ENCODE measurements around the gene SDCBP2. TPM values are rescaled to one million over a fixed set of nuclear protein-coding genes. Genes with fewer than 3 reads are reported as not detected.
A peak's percentile ranks its signal among the peaks of the same experiment; 100 is the strongest.

SDCBP2 gene
- total RNA-seq, 1 donor from 2014 or later: 1.6 TPM

GRCh38 chr20:1287787-1288569 is 41.0 kb downstream of the SDCBP2 start:
- H3K27ac ChIP-seq: no peak overlapping the region
- no peaks in the 10 kb centered on the region for H3K27me3 Mint-ChIP-seq (ENCODE audit: insufficient read depth, low read depth)
- H3K9me3 ChIP-seq (ENCODE audit: low read depth): no peaks in the 10 kb centered on the region
- no peak overlapping the region for H3K4me3 ChIP-seq
- peaks cover 12% of the 10 kb centered on the region for H3K4me1 Mint-ChIP-seq
- no peak overlapping the region for H2AFZ ChIP-seq (replicated peaks)
- no peaks in the 10 kb centered on the region for H4K20me1 ChIP-seq (ENCODE audit: low read depth)
- peaks cover 10% of the 10 kb centered on the region for H3F3A ChIP-seq (ENCODE audit: low read depth)
- no peak for TF ChIP-seq EZH2phosphoT487 (IDR thresholded peaks at IDR 0.05)
- TF ChIP-seq, protein P1, sequence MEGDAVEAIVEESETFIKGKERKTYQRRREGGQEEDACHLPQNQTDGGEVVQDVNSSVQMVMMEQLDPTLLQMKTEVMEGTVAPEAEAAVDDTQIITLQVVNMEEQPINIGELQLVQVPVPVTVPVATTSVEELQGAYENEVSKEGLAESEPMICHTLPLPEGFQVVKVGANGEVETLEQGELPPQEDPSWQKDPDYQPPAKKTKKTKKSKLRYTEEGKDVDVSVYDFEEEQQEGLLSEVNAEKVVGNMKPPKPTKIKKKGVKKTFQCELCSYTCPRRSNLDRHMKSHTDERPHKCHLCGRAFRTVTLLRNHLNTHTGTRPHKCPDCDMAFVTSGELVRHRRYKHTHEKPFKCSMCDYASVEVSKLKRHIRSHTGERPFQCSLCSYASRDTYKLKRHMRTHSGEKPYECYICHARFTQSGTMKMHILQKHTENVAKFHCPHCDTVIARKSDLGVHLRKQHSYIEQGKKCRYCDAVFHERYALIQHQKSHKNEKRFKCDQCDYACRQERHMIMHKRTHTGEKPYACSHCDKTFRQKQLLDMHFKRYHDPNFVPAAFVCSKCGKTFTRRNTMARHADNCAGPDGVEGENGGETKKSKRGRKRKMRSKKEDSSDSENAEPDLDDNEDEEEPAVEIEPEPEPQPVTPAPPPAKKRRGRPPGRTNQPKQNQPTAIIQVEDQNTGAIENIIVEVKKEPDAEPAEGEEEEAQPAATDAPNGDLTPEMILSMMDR (IDR thresholded peaks at IDR 0.05): no peak
- no peak for TF ChIP-seq EZH2 (IDR thresholded peaks at IDR 0.05)
- H3K36me3 Mint-ChIP-seq: no peaks in the 10 kb centered on the region
- peaks cover 32% of the 10 kb centered on the region for H3K4me1 ChIP-seq
- no peak overlapping the region for H3K9ac ChIP-seq
- H3K4me3 Mint-ChIP-seq: no peak overlapping the region
- H3K27me3 ChIP-seq: no peaks in the 10 kb centered on the region
- no peaks in the 10 kb centered on the region for H3K79me2 ChIP-seq (ENCODE audit: low read depth)
- no peaks in the 10 kb centered on the region for H3K9me3 Mint-ChIP-seq
- H3K4me2 ChIP-seq: no peak overlapping the region
- no peak for DNase-seq (ENCODE audit: low spot score)
- H3K27ac Mint-ChIP-seq: no peak overlapping the region
- no peaks in the 10 kb centered on the region for H3K36me3 ChIP-seq

- no peak overlapping the region for H3K4me2 ChIP-seq
- H3K4me1 ChIP-seq: peaks cover 35% of the 10 kb centered on the region
- Mint-ChIP-seq H3K9me3 (no peaks in the 10 kb centered on the region), H3K4me1 (peaks cover 8% of the 10 kb centered on the region), H3K4me3 (no peak overlapping the region), H3K27me3 (ENCODE audit: insufficient read depth, low read depth) (no peaks in the 10 kb centered on the region), H3K27ac (no peak overlapping the region), H3K36me3 (no peaks in the 10 kb centered on the region)
- DNase-seq (ENCODE audit: low spot score): no peak
- H3K4me3 ChIP-seq: no peak overlapping the region
- H4K20me1 ChIP-seq (ENCODE audit: low read depth): no peaks in the 10 kb centered on the region
- no peaks in the 10 kb centered on the region for H3K27me3 ChIP-seq
- TF ChIP-seq EZH2phosphoT487 (IDR thresholded peaks at IDR 0.05) (no peak), EZH2 (IDR thresholded peaks at IDR 0.05) (no peak)
- TF ChIP-seq, protein P1 (IDR thresholded peaks at IDR 0.05): no peak
- no peak overlapping the region for H3K9ac ChIP-seq
- H3F3A ChIP-seq (ENCODE audit: low read depth): peaks cover 10% of the 10 kb centered on the region
- no peaks in the 10 kb centered on the region for H3K79me2 ChIP-seq (ENCODE audit: low read depth)
- no peaks in the 10 kb centered on the region for H3K9me3 ChIP-seq (ENCODE audit: low read depth)
- no peak overlapping the region for H3K27ac ChIP-seq
- H3K36me3 ChIP-seq: no peaks in the 10 kb centered on the region
- no peak overlapping the region for H2AFZ ChIP-seq (replicated peaks)
These were observed 41.6 kb downstream of the SDCBP2 start for GRCh38 chr20:1287306-1287705.

GRCh38 chr20:1286267-1287024 is 42.5 kb downstream of the SDCBP2 start:
- Histone ChIP-seq H2AFZ (replicated peaks) (no peak overlapping the region), H3K4me1 (peaks cover 35% of the 10 kb centered on the region), H3K79me2 (ENCODE audit: low read depth) (no peaks in the 10 kb centered on the region), H4K20me1 (ENCODE audit: low read depth) (no peaks in the 10 kb centered on the region), H3K4me2 (peak overlapping the region; percentile 32), H3F3A (ENCODE audit: low read depth) (peaks cover 10% of the 10 kb centered on the region), H3K36me3 (no peaks in the 10 kb centered on the region), H3K27ac (no peak overlapping the region), H3K9ac (no peak overlapping the region), H3K9me3 (ENCODE audit: low read depth) (no peaks in the 10 kb centered on the region), H3K27me3 (no peaks in the 10 kb centered on the region), H3K4me3 (no peak overlapping the region)
- TF ChIP-seq, protein P1 (IDR thresholded peaks at IDR 0.05): no peak
- TF ChIP-seq EZH2phosphoT487 (IDR thresholded peaks at IDR 0.05): no peak
- no peak for TF ChIP-seq EZH2 (IDR thresholded peaks at IDR 0.05)
- Mint-ChIP-seq H3K4me3 (no peak overlapping the region), H3K27me3 (ENCODE audit: insufficient read depth, low read depth) (no peaks in the 10 kb centered on the region), H3K27ac (peak overlapping the region; percentile 18), H3K36me3 (no peaks in the 10 kb centered on the region), H3K9me3 (no peaks in the 10 kb centered on the region), H3K4me1 (peaks cover 8% of the 10 kb centered on the region)
- DNase-seq (ENCODE audit: low spot score): no peak

All from neural progenitor cell (in vitro differentiated cells).